Endothelial cell of umbilical vein (primary cell): ENCODE results near the gene SLC5A6. TPM values are rescaled to one million over a fixed set of nuclear protein-coding genes. Genes with fewer than 3 reads are reported as not detected.
A peak's percentile ranks its signal among the peaks of the same experiment; 100 is the strongest.

ENCODE experiments used
- BruUV-seq: library from RNA; stranded (reverse); fragments of 400-500 nt; replicated peaks from 2 replicates; lab custom pipeline; 2021; lab: Mats Ljungman, UMichigan
- CTCF ChIA-PET: fragments of 300-600, 350-600 bp; sonication (Branson Sonifier 250); formaldehyde crosslinking; loops from one replicate; lab custom pipeline; 2021; ENCODE audit warnings: antibody characterized with exemption, inconsistent platforms; lab: Charles Lee
- POLR2A ChIA-PET: fragments of 300-600, 350-600 bp; sonication (Branson Sonifier 250); formaldehyde crosslinking; loops from one replicate; lab custom pipeline; 2021; ENCODE audit warnings: antibody characterized with exemption, inconsistent platforms; lab: Charles Lee
- DNase-seq: peaks from one replicate; pipeline ENCODE4 v3.0.0-alpha.2; 2011; ENCODE audit warnings: low read depth, low spot score
- FAIRE-seq: peaks from 2 replicates; lab custom pipeline; 2011; peaks lifted over from hg19 to GRCh38; lab: Jason Lieb, UNC
- H2AFZ ChIP-seq: 2 replicates; pipeline ENCODE4 v1.6.0; 2012; ENCODE audit warnings: low read depth, low read length, control low read depth, inconsistent platforms
- H3K27ac ChIP-seq: 2 replicates; pipeline ENCODE4 v1.5.1; 2011; ENCODE audit warnings: low read depth, mild to moderate bottlenecking, control low read depth, low read length, moderate library complexity; ENCODE audit not compliant: insufficient read depth
- H3K27me3 ChIP-seq, 2 experiments: 2 replicates each; pipeline versions ENCODE4 v1.6.0 to v1.6.1; 2011; ENCODE audit warnings: low read length in 2 of 2, mixed read lengths in 1 of 2; ENCODE audit not compliant: control insufficient read depth in 2 of 2, insufficient read depth in 2 of 2
- H3K36me3 ChIP-seq, 2 experiments: 2 replicates in 1 of 2; 3 replicates in 1 of 2; pipeline ENCODE4 v1.5.1; 2011; ENCODE audit warnings: low read length in 2 of 2, mild to moderate bottlenecking in 1 of 2, moderate library complexity in 1 of 2; ENCODE audit not compliant: control insufficient read depth in 2 of 2, insufficient read depth in 2 of 2; ENCODE audit errors: extremely low read depth in 1 of 2
- H3K4me1 ChIP-seq: 3 replicates; pipeline ENCODE4 v1.5.1; 2011; ENCODE audit warnings: mild to moderate bottlenecking, low read length; ENCODE audit not compliant: control insufficient read depth, insufficient read depth; ENCODE audit errors: extremely low read depth
- H3K4me2 ChIP-seq: 2 replicates; pipeline ENCODE4 v1.6.1; 2011; ENCODE audit warnings: low read length, control low read depth, mixed read lengths; ENCODE audit not compliant: insufficient read depth
- H3K4me3 ChIP-seq, 3 experiments: fragments of 200-600 bp in 1 of 3; sonication (generic), shearing (Covaris generic) in 1 of 3; replicated peaks in 1 of 3; 2 replicates each; pipeline ENCODE4 v1.5.1; 2011 to 2016; ENCODE audit warnings: control low read depth in 3 of 3, low read length in 3 of 3, mild to moderate bottlenecking in 2 of 3, inconsistent platforms in 1 of 3, low read depth in 1 of 3, moderate library complexity in 1 of 3; ENCODE audit not compliant: insufficient read depth in 1 of 3
- H3K79me2 ChIP-seq: 2 replicates; pipeline ENCODE4 v1.6.0; 2012; ENCODE audit warnings: low read length, inconsistent platforms; ENCODE audit not compliant: control insufficient read depth, insufficient read depth
- H3K9ac ChIP-seq: replicated peaks from 2 replicates; pipeline ENCODE3; 2011; ENCODE audit warnings: low read length, control low read depth; ENCODE audit not compliant: insufficient read depth; ENCODE audit errors: extremely low read depth
- H3K9me1 ChIP-seq: replicated peaks from 3 replicates; pipeline ENCODE4 v1.6.0; 2011; ENCODE audit warnings: mild to moderate bottlenecking, low read length; ENCODE audit not compliant: control insufficient read depth, insufficient read depth; ENCODE audit errors: extremely low read depth
- H3K9me3 ChIP-seq: replicated peaks from 2 replicates; pipeline ENCODE4 v1.5.1; 2012; ENCODE audit warnings: low read length, inconsistent platforms; ENCODE audit not compliant: control insufficient read depth, insufficient read depth
- H4K20me1 ChIP-seq: replicated peaks from 2 replicates; pipeline ENCODE3; 2011; ENCODE audit warnings: mild to moderate bottlenecking, low read length; ENCODE audit not compliant: control insufficient read depth, insufficient read depth; ENCODE audit errors: extremely low read depth
- CTCF ChIP-seq, 2 donors: IDR thresholded peaks; 1 replicate in 1 of 2; 2 replicates in 1 of 2; pipeline ENCODE4 v1.5.1; 2011; ENCODE audit warnings: low read length in 2 of 2, mild to moderate bottlenecking in 2 of 2, moderate library complexity in 2 of 2, control low read depth in 1 of 2, inconsistent platforms in 1 of 2, low read depth in 1 of 2; ENCODE audit not compliant: insufficient read depth in 1 of 2; ENCODE audit errors: extremely low read depth in 1 of 2
- EZH2 ChIP-seq: IDR thresholded peaks from 2 replicates; pipeline ENCODE4 v1.6.1; 2012; ENCODE audit warnings: borderline replicate concordance, low read depth, mild to moderate bottlenecking, moderate library complexity, low read length, inconsistent platforms; ENCODE audit not compliant: severe bottlenecking
- FOS ChIP-seq: IDR thresholded peaks from 2 replicates; pipeline ENCODE4 v1.6.1; 2011; ENCODE audit warnings: mild to moderate bottlenecking, low read length, moderate library complexity, borderline replicate concordance; ENCODE audit not compliant: insufficient read depth
- JUN ChIP-seq: IDR thresholded peaks from 2 replicates; pipeline ENCODE4 v1.6.1; 2011; ENCODE audit warnings: borderline replicate concordance, low read depth; ENCODE audit not compliant: insufficient read length, insufficient read depth
- MAX ChIP-seq: IDR thresholded peaks from 2 replicates; pipeline ENCODE4 v1.6.1; 2011; ENCODE audit not compliant: insufficient read depth, insufficient read length
- MYC ChIP-seq: IDR thresholded peaks from one replicate; pipeline ENCODE4 v1.6.1; 2011; ENCODE audit warnings: mild to moderate bottlenecking, low read depth, low read length
- POLR2A ChIP-seq: IDR thresholded peaks from 2 replicates; pipeline ENCODE4 v1.6.1; 2012; ENCODE audit warnings: low read depth, mild to moderate bottlenecking, control low read depth, low read length
- POLR2AphosphoS5 ChIP-seq: IDR thresholded peaks from 2 replicates; pipeline ENCODE4 v1.6.1; 2012; ENCODE audit warnings: low read depth, mild to moderate bottlenecking, control low read depth, low read length, moderate library complexity; ENCODE audit not compliant: insufficient read depth
- dilution Hi-C: fragments of 300-500 bp; cut with MboI; formaldehyde crosslinking; loops from one replicate; pipeline ENCODE4 v1.15.0; 2019; ENCODE audit warnings: low sequenced_read_pairs; ENCODE audit not compliant: extremely low pct_ligation_motif_present
- intact Hi-C: fragments of 100-400 bp; cut with micrococcal nuclease; formaldehyde crosslinking; loops from one replicate; pipeline ENCODE4 v1.10.0; 2022
- polyA plus RNA-seq, 4 experiments: library from polyadenylated mRNA; depleted of rRNA in 3 of 4; stranded (reverse) in 3 of 4; unstranded in 1 of 4; fragments of >200 nt; gene quantifications; 2 replicates each; pipeline versions ENCODE4 v1.2.1 to v1.2.3, GENCODE V29; 2011 to 2012; ENCODE audit warnings: missing spikeins in 1 of 4
- total RNA-seq: library from RNA; stranded (reverse); gene quantifications from 2 replicates; pipeline ENCODE4 v1.2.3, GENCODE V29; 2021

Gene SLC5A6
- total and polyA plus RNA-seq, 2 donors (not counting 3 experiments of a cell fraction or from before 2014, with no cell fraction given): 52.0 to 92.5 TPM

GRCh38 chr2:27255660-27256059, 43.6 kb upstream of the SLC5A6 start:
- BruUV-seq: no TSS peak
- Histone ChIP-seq H3K9me3 (no peaks in the 10 kb centered on the region), H3K36me3 (peaks cover 0 to 15% of the 10 kb centered on the region in 2 experiments), H3K9me1 (no peaks in the 10 kb centered on the region), H4K20me1 (no peaks in the 10 kb centered on the region), H3K79me2 (no peaks in the 10 kb centered on the region), H3K9ac (no peak overlapping the region), H3K4me1 (peaks cover 11% of the 10 kb centered on the region), H2AFZ (no peak overlapping the region), H3K27me3 (peaks cover 0 to 4% of the 10 kb centered on the region in 2 experiments), H3K4me3 (no peak overlapping the region), H3K27ac (no peak overlapping the region), H3K4me2 (no peak overlapping the region)
- DNase-seq (peak; percentile 49), FAIRE-seq (peak; percentile 8)
- intact Hi-C loops (no loop called here), dilution Hi-C loops (no loop called here)
- no peak for TF ChIP-seq POLR2A
- TF ChIP-seq EZH2: no peak
- TF ChIP-seq POLR2AphosphoS5: no peak
- peak; percentile 26 for TF ChIP-seq JUN
- ChIA-PET POLR2A (no interaction called here), CTCF (interaction anchor here (1.2 to 3.0 kb wide), 5 partner anchors 9 to 47 kb away, joined by 3 to 21 read pairs (median 5); no protein-coding TSS in a partner anchor)

- FAIRE-seq (peak; percentile 33), DNase-seq (peak; percentile 73)
- ChIA-PET CTCF (interaction anchor here (1.2 to 3.0 kb wide), 4 partner anchors 10 to 48 kb away, joined by 3 to 21 read pairs (median 8); no protein-coding TSS in a partner anchor), POLR2A (no interaction called here)
- Histone ChIP-seq H4K20me1 (no peaks in the 10 kb centered on the region), H3K9me1 (no peaks in the 10 kb centered on the region), H3K4me1 (peaks cover 14% of the 10 kb centered on the region), H3K27ac (no peak overlapping the region), H3K9ac (no peak overlapping the region), H3K79me2 (no peaks in the 10 kb centered on the region), H3K4me2 (no peak overlapping the region), H2AFZ (no peak overlapping the region), H3K4me3 (no peak overlapping the region), H3K27me3 (no peaks in the 10 kb centered on the region), H3K36me3 (peaks cover 0 to 15% of the 10 kb centered on the region in 2 experiments), H3K9me3 (no peaks in the 10 kb centered on the region)
- no TSS peak for BruUV-seq
- intact Hi-C loops: no loop called here
- TF ChIP-seq EZH2 (no peak), JUN (no peak), MYC (no peak), FOS (no peak), POLR2A (no peak), MAX (no peak), POLR2AphosphoS5 (no peak), CTCF (IDR thresholded peaks at IDR 0.05; ENCODE audit: extremely low read depth in 1 of 2, insufficient read depth in 1 of 2, low read depth in 1 of 2, low read length in 2 of 2) (no peak)
- dilution Hi-C loops: no loop called here
These were observed 43.1 kb upstream of the SLC5A6 start for GRCh38 chr2:27255187-27255586.
